ENCODE measurements around the gene PDE8B. TPM values are rescaled to one million over a fixed set of nuclear protein-coding genes. Genes with fewer than 3 reads are reported as not detected.

PDE8B gene
- total and polyA plus RNA-seq, 2 donors (not counting 1 experiment from before 2014, with no cell fraction given): 0.07 TPM; not detected in 1

GRCh38 chr5:77402796-77403195, 192.3 kb downstream of the PDE8B start:
- DNase-seq: no peak
- Histone ChIP-seq H3K36me3 (replicated peaks in 1 of 2; ENCODE audit: control extremely low read depth in 1 of 2, control insufficient read depth in 1 of 2, extremely low read depth in 1 of 2, insufficient read depth in 2 of 2, low read length in 1 of 2) (no peaks in the 10 kb centered on the region), H3K4me2 (replicated peaks; ENCODE audit: low read depth, low read length, poor library complexity, severe bottlenecking) (no peak overlapping the region), H3K9ac (ENCODE audit: low read length) (no peak overlapping the region), H2AFZ (ENCODE audit: insufficient read depth, low read depth, low read length, poor library complexity, severe bottlenecking) (no peak overlapping the region), H3K79me2 (ENCODE audit: control insufficient read depth, insufficient read depth, low read length) (no peaks in the 10 kb centered on the region), H3K9me3 (ENCODE audit: control extremely low read depth in 1 of 3, control insufficient read depth in 2 of 3, insufficient read depth in 1 of 3, low read length in 2 of 3) (no peaks in the 10 kb centered on the region), H4K20me1 (ENCODE audit: control insufficient read depth, insufficient read depth, low read length, poor library complexity, severe bottlenecking) (no peaks in the 10 kb centered on the region), H3K27me3 (replicated peaks in 1 of 4; ENCODE audit: control extremely low read depth in 1 of 4, control insufficient read depth in 3 of 4, insufficient read depth in 4 of 4, low read length in 3 of 4) (no peaks in the 10 kb centered on the region), H3K4me3 (ENCODE audit: control extremely low read depth in 1 of 5, extremely low read depth in 1 of 5, insufficient read depth in 1 of 5, low read depth in 2 of 5, low read length in 4 of 5) (no peak overlapping the region), H3K27ac (ENCODE audit: low read length in 2 of 2) (no peak overlapping the region), H3K4me1 (ENCODE audit: control insufficient read depth in 2 of 2, insufficient read depth in 2 of 2, low read length in 2 of 2) (no peaks in the 10 kb centered on the region)
- Mint-ChIP-seq H3K4me1 (no peaks in the 10 kb centered on the region), H3K9me3 (ENCODE audit: insufficient read depth) (no peaks in the 10 kb centered on the region), H3K27ac (no peak overlapping the region), H3K4me3 (no peak overlapping the region), H3K27me3 (peaks cover 6% of the 10 kb centered on the region)
- ATAC-seq (ENCODE audit: low read depth): no peak
- WGBS (ENCODE audit: insufficient coverage): 100% methylated on average over 3 of the region's 6 CpGs
- TF ChIP-seq EZH2 (IDR thresholded peaks at IDR 0.05; ENCODE audit: borderline replicate concordance, insufficient read depth, low read depth, low read length, poor library complexity, severe bottlenecking) (no peak), CTCF (IDR thresholded peaks at IDR 0.05) (no peak)
- intact Hi-C loops (cut with micrococcal nuclease): no loop called here
- POLR2A ChIA-PET: no interaction called here
- CTCF ChIA-PET: no interaction called here

- CTCF ChIA-PET: no interaction called here
- no peak overlapping the region for H3K4me2 ChIP-seq (replicated peaks; ENCODE audit: low read depth, low read length, poor library complexity, severe bottlenecking)
Measured at GRCh38 chr5:77407152-77407551, 196.7 kb downstream of the PDE8B start.

More at GRCh38 chr5:77407152-77407551, 196.7 kb downstream of the PDE8B start:
- Mint-ChIP-seq H3K9me3 (ENCODE audit: insufficient read depth) (no peaks in the 10 kb centered on the region), H3K27ac (no peak overlapping the region), H3K4me3 (no peak overlapping the region), H3K27me3 (peaks cover 6% of the 10 kb centered on the region), H3K4me1 (no peaks in the 10 kb centered on the region)
- Histone ChIP-seq H3K36me3 (replicated peaks in 1 of 2; ENCODE audit: control extremely low read depth in 1 of 2, control insufficient read depth in 1 of 2, extremely low read depth in 1 of 2, insufficient read depth in 2 of 2, low read length in 1 of 2) (no peaks in the 10 kb centered on the region), H3K79me2 (ENCODE audit: control insufficient read depth, insufficient read depth, low read length) (no peaks in the 10 kb centered on the region), H3K4me3 (ENCODE audit: control extremely low read depth in 1 of 5, extremely low read depth in 1 of 5, insufficient read depth in 1 of 5, low read depth in 2 of 5, low read length in 4 of 5) (no peak overlapping the region), H3K4me1 (ENCODE audit: control insufficient read depth in 2 of 2, insufficient read depth in 2 of 2, low read length in 2 of 2) (no peaks in the 10 kb centered on the region), H3K9ac (ENCODE audit: low read length) (no peak overlapping the region), H3K9me3 (ENCODE audit: control extremely low read depth in 1 of 3, control insufficient read depth in 2 of 3, insufficient read depth in 1 of 3, low read length in 2 of 3) (no peaks in the 10 kb centered on the region), H2AFZ (ENCODE audit: insufficient read depth, low read depth, low read length, poor library complexity, severe bottlenecking) (no peak overlapping the region), H4K20me1 (ENCODE audit: control insufficient read depth, insufficient read depth, low read length, poor library complexity, severe bottlenecking) (no peaks in the 10 kb centered on the region), H3K27ac (ENCODE audit: low read length in 2 of 2) (no peak overlapping the region), H3K27me3 (replicated peaks in 1 of 4; ENCODE audit: control extremely low read depth in 1 of 4, control insufficient read depth in 3 of 4, insufficient read depth in 4 of 4, low read length in 3 of 4) (no peaks in the 10 kb centered on the region)
- 95% methylated on average over 9 of the region's 10 CpGs for WGBS (ENCODE audit: insufficient coverage)
- intact Hi-C loops (cut with micrococcal nuclease): no loop called here
- ATAC-seq (ENCODE audit: low read depth) (no peak), DNase-seq (no peak)
- TF ChIP-seq EZH2 (IDR thresholded peaks at IDR 0.05; ENCODE audit: borderline replicate concordance, insufficient read depth, low read depth, low read length, poor library complexity, severe bottlenecking) (no peak), CTCF (IDR thresholded peaks at IDR 0.05) (no peak)
- POLR2A ChIA-PET: no interaction called here
